Duodenal mucosa (tissue), 2 donors: ENCODE measurements around the gene F12.

ENCODE experiments used
- H3K27ac ChIP-seq: one replicate; pipeline ENCODE4 v1.7.0; 2013; ENCODE audit warnings: low read depth, low read length
- H3K27me3 ChIP-seq, 2 donors: one replicate each; pipeline ENCODE4 v1.7.0; 2013; ENCODE audit warnings: low read length in 2 of 2, control low read depth in 1 of 2; ENCODE audit not compliant: insufficient read depth in 2 of 2, control insufficient read depth in 1 of 2
- H3K36me3 ChIP-seq, 2 donors: one replicate each; pipeline ENCODE4 v1.7.0; 2013; ENCODE audit warnings: low read length in 2 of 2, control low read depth in 1 of 2; ENCODE audit not compliant: insufficient read depth in 2 of 2, control insufficient read depth in 1 of 2
- H3K4me1 ChIP-seq, 2 donors: one replicate each; pipeline ENCODE4 v1.7.0; 2013; ENCODE audit warnings: low read length in 2 of 2, control low read depth in 1 of 2; ENCODE audit not compliant: insufficient read depth in 2 of 2, control insufficient read depth in 1 of 2
- H3K4me3 ChIP-seq, 2 donors: one replicate each; pipeline ENCODE4 v1.7.0; 2013; ENCODE audit warnings: low read length in 2 of 2, low read depth in 1 of 2
- H3K9ac ChIP-seq, 2 donors: one replicate each; pipeline ENCODE4 v1.7.0; 2013; ENCODE audit warnings: low read length in 2 of 2, low read depth in 1 of 2
- H3K9me3 ChIP-seq, 2 donors: one replicate each; pipeline ENCODE4 v1.7.0; 2013; ENCODE audit warnings: low read length in 2 of 2, control low read depth in 1 of 2; ENCODE audit not compliant: control insufficient read depth in 1 of 2

The F12 gene

DNA sequence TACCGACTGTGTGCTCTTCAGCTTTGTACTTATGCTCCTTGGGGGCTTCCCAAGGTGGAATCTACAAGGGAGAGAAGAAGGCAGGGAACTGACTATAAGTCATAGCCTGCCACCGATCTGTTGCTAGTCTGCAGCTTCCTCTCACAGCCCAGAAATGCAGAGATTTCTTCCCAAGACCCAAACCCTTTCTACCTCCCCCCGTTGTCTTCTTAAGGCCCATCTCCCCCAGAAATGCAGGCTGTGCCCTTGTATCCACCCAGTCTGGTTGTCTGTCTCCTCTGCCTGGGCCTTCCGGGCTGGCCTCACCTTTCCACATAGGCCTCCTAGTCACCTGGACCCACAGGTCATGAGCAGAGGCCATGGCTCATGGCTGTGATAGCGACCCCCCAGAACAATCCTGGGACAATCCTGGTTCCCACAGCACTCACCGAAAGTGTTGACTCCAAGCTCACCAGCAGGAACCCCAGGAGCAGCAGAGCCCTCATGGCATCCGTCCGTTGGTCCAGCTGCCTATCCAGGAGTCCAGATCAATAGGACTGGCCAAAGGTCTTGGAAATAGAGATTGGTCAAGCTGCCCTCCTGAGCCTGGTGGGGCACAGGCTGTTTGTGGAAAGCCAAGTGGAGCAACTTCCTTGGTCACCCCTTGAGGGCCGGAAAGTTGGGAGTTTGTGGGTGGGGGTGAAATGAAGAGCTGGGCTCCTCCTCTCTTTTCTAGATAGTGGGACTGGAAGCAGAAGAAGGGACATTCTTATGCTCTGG lies at the start of gene F12:
Gene F12 (minus strand): TSS at position 522 of the 759 bp plus-strand sequence. CDS start 37 bp downstream, at position 485.
- Histone ChIP-seq H3K9ac (no peak within 1 kb of the TSS), H3K27ac (no peak within 1 kb of the TSS), H3K9me3 (no peaks in the 10 kb centered on the region), H3K4me3 (no peak within 1 kb of the TSS), H3K27me3 (no peaks in the 10 kb centered on the region), H3K36me3 (no peaks in the 10 kb centered on the region), H3K4me1 (peaks cover 22% of the 10 kb centered on the region in 2 donors)

DNA sequence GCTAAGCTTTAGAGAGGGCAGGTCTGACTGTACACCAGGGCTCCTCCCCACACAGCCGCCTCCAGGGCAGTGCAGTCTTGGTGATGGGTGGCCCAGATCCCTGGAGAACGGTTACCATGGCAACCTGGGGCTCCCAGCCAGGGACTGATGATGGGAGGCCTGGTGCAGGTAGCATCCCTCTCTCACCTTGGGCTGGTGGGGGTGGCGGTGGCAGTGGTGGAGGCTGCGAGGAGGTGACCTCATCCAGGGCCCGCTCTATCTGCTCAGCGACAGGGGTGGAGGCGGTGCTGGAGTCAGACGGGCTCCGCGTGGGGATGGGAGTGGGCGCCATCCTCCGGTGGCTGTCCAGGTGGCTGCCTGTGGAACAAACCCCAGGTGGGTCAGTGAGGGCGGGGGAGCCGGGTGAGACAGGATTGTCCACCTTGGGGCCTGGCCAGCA lies 49.6 kb upstream of the F12 start:
- Histone ChIP-seq H3K27ac (no peak overlapping the region), H3K9me3 (no peaks in the 10 kb centered on the region), H3K4me3 (no peak overlapping the region), H3K36me3 (no peaks in the 10 kb centered on the region), H3K27me3 (no peaks in the 10 kb centered on the region), H3K9ac (no peak overlapping the region), H3K4me1 (peaks cover 3 to 11% of the 10 kb centered on the region in 2 donors)

DNA sequence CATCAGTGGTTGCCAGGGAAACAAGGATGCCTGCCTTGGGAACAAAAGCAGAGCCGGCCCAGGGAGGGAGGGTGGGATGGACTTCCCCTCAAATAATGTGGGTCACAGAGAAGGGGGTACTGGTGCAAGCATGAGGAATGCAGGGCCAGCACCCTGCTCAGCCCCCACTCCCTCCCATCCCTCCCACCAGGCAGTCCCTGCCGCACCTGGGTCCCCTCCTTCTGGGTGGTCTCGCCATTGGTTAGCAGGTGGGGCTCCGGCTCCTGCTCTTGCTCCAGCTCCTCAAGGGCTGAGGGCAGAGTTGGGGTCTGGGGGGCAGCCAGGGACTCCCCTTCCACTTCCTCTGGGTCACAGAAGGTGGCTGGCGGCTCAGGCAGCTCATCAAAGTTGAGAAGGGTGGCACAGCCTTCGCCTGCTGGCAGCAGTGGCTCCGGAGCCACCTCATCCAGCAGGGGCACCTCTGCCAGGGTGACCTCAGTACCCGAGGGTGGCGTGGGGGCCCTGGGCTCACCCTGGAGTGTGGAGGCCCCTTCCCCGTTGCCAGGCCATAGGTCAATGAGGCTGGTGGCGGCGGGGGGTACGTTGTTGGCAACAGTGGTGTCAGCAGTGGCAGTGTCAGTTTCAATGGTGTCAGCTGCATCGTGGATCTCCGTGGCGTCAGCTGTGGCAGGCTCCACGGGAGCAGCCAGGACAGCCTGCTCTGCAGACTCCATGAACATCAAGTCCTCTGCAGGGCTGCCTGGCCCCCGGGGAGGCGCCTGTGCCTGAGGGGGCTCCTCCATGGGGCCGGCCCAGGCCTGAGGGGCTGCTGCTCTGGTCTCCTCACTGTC lies 48.7 kb upstream of the F12 start:
- H3K27ac ChIP-seq = no peak overlapping the region

DNA sequence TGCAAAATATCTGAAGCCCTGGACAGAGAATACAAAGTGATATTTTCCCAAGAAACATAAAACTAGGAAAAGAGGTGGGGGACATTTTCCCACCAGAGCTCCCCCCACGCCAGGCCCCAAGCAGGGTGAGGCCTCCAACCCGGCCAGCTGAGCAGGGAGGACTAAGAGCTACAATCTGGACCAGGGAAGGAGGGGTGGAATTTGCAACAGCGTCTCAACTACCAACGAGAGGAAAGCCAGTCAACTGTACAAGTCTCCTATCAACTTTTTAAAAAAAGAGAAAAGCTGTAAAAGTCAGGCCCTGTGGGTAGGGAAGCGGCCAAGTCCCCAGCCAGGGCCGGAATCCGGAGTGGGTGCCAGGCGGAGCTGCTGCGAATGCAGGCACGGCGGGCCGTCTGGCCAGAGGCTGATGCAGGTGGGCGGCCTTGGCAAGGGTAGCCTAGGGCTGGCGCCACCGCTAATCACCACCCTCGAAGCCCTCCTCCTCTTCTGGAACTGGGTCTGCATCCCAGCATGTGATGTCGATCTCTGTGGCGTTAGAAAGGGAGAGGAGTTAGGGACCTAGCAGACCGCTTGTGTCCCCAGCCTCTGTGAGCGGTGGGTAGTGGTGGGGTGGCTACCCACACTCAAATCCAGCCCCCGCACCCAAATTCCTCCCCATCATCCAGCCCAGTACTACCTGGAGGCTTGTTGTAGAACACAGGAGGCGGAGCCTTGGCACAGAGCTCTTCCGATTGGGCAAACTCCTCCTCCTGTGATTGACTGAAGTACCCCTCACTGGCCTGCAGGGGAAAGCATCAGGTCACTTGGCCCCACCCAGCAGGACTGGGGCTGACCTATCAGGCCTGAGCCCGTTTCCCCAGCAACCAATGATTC lies 47.9 kb upstream of the F12 start:
- no peaks in the 10 kb centered on the region for H3K27me3 ChIP-seq
- H3K4me1 ChIP-seq = peaks cover 11 to 26% of the 10 kb centered on the region in 2 donors
- no peak overlapping the region for H3K9ac ChIP-seq
- no peaks in the 10 kb centered on the region for H3K36me3 ChIP-seq
- no peak overlapping the region for H3K4me3 ChIP-seq
- no peaks in the 10 kb centered on the region for H3K9me3 ChIP-seq
- H3K27ac ChIP-seq = no peak overlapping the region

More for the DNA sequence above, 48.7 kb upstream of the F12 start:
- H3K4me1 ChIP-seq = peaks cover 3 to 18% of the 10 kb centered on the region in 2 donors
- no peak overlapping the region for H3K4me3 ChIP-seq
- no peaks in the 10 kb centered on the region for H3K36me3 ChIP-seq
- no peaks in the 10 kb centered on the region for H3K27me3 ChIP-seq
- H3K9ac ChIP-seq = no peak overlapping the region
- no peaks in the 10 kb centered on the region for H3K9me3 ChIP-seq

DNA sequence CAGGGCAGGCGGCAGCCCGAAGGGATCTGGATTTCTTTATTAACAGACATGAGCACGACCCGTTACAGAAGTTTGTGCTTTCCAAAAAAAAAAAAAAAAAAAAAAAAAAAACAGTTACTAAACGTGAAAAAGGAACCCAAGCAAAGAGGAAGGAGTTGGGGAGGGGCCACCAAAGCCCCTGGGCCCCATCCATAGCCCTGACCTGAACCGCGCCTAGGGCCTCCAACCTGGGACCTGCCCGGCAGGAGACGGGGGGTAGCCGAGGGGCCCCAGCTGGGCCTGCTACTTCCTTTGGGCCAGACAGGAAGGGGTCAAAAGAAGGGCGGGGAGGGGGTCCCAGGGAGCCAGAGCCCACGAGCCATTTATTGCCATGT lies 47.2 kb upstream of the F12 start:
- no peak overlapping the region for H3K27ac ChIP-seq
- no peaks in the 10 kb centered on the region for H3K27me3 ChIP-seq
- no peaks in the 10 kb centered on the region for H3K36me3 ChIP-seq
- H3K9me3 ChIP-seq = no peaks in the 10 kb centered on the region
- H3K4me3 ChIP-seq = no peak overlapping the region
- peaks cover 11 to 26% of the 10 kb centered on the region in 2 donors for H3K4me1 ChIP-seq
- no peak overlapping the region for H3K9ac ChIP-seq

DNA sequence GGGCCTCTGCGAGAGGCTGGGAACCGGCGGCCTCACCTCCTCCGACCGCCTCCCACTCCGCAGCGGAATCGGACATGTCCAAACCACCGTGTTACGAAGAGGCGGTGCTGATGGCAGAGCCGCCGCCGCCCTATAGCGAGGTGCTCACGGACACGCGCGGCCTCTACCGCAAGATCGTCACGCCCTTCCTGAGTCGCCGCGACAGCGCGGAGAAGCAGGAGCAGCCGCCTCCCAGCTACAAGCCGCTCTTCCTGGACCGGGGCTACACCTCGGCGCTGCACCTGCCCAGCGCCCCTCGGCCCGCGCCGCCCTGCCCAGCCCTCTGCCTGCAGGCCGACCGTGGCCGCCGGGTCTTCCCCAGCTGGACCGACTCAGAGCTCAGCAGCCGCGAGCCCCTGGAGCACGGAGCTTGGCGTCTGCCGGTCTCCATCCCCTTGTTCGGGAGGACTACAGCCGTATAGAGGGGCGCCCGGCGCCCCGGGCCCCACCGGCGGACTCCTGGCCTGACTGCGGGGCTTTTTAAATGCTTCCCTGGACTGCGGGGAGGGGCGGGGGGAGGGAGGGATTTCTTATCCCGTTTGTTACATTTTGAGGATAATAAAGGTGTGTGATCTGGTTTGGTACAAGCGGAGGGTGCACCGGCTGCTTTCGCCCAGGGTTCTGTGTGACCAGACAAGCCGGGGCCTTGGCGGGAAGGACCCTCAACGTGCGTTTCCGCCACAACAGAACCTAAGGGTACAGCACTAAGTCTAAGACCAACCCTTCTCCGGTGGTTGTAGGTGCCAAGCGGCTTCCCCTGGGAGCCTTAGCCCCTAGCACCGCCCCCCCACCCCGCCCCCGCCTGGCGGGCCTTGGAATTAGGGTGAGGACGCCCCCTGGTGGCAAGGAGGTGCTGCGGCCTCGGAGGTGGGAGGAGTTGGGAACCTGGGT lies 46.6 kb upstream of the F12 start:
- peaks cover 11 to 26% of the 10 kb centered on the region in 2 donors for H3K4me1 ChIP-seq
- peak overlapping the region; percentile 70 for H3K27ac ChIP-seq
- H3K9me3 ChIP-seq = no peaks in the 10 kb centered on the region
- no peaks in the 10 kb centered on the region for H3K27me3 ChIP-seq
- H3K4me3 ChIP-seq = peak overlapping the region; percentile 74 to 79
- H3K36me3 ChIP-seq = no peaks in the 10 kb centered on the region
- H3K9ac ChIP-seq = peak overlapping the region; percentile 63 to 86

DNA sequence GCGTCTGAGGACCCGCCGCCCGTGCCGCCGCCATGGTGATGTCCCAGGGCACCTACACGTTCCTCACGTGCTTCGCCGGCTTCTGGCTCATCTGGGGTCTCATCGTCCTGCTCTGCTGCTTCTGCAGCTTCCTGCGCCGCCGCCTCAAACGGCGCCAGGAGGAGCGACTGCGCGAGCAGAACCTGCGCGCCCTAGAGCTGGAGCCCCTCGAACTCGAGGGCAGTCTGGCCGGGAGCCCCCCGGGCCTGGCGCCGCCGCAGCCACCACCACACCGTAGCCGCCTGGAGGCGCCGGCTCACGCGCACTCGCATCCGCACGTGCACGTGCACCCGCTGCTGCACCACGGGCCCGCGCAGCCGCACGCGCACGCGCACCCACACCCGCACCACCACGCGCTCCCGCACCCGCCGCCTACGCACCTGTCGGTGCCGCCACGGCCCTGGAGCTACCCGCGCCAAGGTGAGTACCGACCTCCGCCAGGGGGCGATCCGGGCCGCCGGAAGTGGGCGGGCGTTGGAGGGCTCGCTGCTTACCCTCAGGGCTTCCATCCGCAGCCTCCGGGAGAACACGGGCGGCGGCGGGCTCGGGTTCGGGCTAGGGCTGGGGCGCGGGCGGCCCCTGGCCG lies 45.8 kb upstream of the F12 start:
- Histone ChIP-seq H3K9me3 (no peaks in the 10 kb centered on the region), H3K27ac (peak overlapping the region; percentile 70), H3K9ac (peak overlapping the region; percentile 63 to 86), H3K36me3 (no peaks in the 10 kb centered on the region), H3K4me1 (peaks cover 11 to 26% of the 10 kb centered on the region in 2 donors), H3K4me3 (peak overlapping the region; percentile 74 to 79), H3K27me3 (no peaks in the 10 kb centered on the region)

DNA sequence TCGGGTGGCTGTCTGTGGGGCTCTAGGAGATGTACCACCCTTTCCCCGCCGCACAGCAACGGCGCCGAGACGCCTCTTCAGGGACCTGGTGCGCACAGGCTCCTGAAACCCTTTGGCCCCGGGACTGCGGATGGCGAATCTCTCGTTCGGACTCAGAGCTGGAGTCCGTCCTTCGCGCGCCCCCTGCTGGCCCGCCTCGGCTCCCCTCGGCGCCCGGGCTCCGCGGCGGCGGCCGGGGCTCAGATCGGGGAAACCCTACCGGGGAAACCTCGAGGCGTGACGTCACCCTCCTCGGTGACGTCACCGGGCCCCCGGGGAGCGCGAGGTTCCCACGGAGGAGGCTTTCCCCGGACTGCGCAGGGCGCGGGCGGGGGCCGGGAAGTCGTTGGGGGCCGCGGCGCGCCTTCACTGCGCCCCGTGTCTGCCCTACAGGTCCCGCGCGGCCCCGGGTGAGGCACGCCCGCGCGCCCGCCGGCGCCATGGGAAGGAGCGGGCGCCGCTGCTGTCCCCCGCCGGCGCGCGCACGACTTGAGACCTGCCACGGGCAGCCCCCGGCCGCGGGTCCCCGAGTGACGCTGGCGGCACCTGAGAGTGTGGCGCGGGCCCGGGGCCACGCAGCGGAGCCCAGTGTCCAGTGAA lies 45.2 kb upstream of the F12 start:
- H3K27ac ChIP-seq = peak overlapping the region; percentile 70
- peak overlapping the region; percentile 46 to 86 for H3K9ac ChIP-seq
- H3K9me3 ChIP-seq = no peaks in the 10 kb centered on the region
- peaks cover 11 to 26% of the 10 kb centered on the region in 2 donors for H3K4me1 ChIP-seq
- H3K36me3 ChIP-seq = no peaks in the 10 kb centered on the region
- peaks cover 0 to 2% of the 10 kb centered on the region in 2 donors for H3K27me3 ChIP-seq
- H3K4me3 ChIP-seq = peak overlapping the region; percentile 74 to 79
